Limb (tissue), 2 donors: ENCODE results near the gene DGKB.
A peak's percentile ranks its signal among the peaks of the same experiment; 100 is the strongest.

Experiments used
- DNase-seq, 2 donors: peaks; one replicate each; pipeline ENCODE4 v3.0.0-alpha.2; 2016; ENCODE audit errors: extremely low spot score in 2 of 2

DGKB gene

GRCh38 chr7:14761510-14762296, 140.8 kb downstream of the DGKB start:
- peak; percentile 67 to 85 for DNase-seq

GRCh38 chr7:14760730-14761478, 141.6 kb downstream of the DGKB start:
- no peak for DNase-seq

- DNase-seq = no peak
Measured at GRCh38 chr7:14759785-14760184, 142.8 kb downstream of the DGKB start.

GRCh38 chr7:14754631-14755030, 147.9 kb downstream of the DGKB start:
- no peak for DNase-seq

GRCh38 chr7:14752301-14752700, 150.2 kb downstream of the DGKB start:
- no peak for DNase-seq

GRCh38 chr7:14751461-14751860, 151.1 kb downstream of the DGKB start:
- no peak for DNase-seq

DNA sequence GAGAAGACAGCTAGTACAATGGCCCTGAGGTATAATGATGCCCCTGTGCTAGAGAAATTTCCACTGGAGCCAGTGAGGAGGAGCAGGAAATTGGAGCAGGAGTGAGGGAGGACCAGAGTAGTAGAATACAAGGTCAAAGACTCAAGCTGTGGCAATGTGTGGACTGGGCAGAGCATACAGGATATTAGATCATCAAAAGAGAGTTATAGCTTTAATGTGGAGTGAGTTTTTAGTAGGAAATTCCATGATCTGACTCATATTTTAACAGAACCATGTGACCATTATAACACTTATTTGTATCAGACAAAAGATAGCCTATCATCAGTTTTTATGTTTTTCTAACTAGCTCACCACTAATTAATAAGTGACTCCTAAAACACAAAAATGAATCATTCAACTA, 154.1 kb downstream of the DGKB start:
- DNase-seq = no peak

GRCh38 chr7:14747701-14748100, 154.8 kb downstream of the DGKB start:
- DNase-seq = no peak

DNA sequence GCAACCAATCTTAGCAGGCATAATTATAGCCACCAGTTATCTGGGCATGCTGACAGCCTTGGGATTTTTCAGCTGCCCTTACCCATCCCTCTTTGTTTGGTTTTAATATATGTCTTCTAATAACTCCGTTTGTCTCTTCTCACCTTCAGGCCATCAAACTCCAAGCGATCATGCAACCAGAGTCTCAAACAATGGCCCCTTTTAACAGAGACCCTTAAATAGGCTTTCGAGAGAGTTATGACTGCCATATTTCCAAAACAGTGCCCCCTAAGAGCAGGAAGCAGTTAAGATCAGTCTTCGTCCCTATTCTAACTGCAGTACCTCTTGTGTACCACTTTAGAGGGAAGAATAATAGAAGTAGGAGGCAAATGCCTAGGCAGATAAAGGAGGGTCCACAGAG, 157.5 kb downstream of the DGKB start:
- DNase-seq = no peak

DNA sequence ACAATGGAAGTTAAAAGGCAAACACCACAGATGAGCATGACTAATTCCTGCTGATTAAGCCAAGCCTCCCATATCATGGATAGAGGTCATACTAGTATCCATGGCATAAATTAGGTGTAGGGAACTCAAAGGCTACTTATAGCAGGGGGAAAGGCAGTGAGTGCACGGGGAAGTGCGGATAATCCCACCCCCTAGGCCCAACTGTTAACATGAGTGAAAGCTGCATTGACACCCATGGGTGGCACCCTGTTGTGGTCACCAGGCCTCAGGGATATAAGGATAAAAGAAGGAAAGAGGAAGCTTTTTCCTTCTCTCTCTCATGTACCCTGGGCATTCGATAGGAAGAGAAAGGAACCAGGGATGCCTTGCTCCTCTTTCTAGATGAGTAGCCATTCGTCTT, 161.9 kb downstream of the DGKB start:
- no peak for DNase-seq

- DNase-seq = no peak
Measured at GRCh38 chr7:14739841-14740185, 162.7 kb downstream of the DGKB start.

GRCh38 chr7:14739168-14739840, 163.2 kb downstream of the DGKB start:
- no peak for DNase-seq

GRCh38 chr7:14738086-14738485, 164.5 kb downstream of the DGKB start:
- no peak for DNase-seq

DNA sequence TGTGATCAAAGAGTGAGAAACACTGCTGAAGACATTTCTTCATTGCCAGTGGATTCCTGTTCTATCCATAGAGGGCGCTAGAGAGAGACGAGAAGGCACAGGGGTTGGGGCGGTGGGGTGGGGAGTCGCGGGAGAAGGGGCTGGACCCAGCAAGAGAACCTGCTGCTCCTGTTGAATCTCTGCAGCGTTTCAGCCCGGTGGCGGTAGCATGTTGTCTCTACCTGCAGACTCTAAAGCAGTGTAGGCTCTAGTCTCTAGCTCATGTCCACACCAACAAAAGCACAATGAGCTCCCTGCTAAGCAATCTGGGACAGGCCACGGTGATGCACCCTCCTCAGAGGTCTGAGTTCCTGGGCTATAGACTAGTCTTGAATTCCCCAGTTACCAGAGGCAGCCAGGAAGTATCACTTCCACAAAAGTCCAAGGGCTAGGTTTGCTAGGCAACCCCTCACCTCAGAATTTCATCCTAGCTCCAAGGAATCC, 167.7 kb downstream of the DGKB start:
- DNase-seq = no peak

- no peak for DNase-seq
Measured at GRCh38 chr7:14720785-14721184, 181.8 kb downstream of the DGKB start.

GRCh38 chr7:14717816-14718215, 184.7 kb downstream of the DGKB start:
- peak in 1 of 2 donors; percentile 68 for DNase-seq

DNA sequence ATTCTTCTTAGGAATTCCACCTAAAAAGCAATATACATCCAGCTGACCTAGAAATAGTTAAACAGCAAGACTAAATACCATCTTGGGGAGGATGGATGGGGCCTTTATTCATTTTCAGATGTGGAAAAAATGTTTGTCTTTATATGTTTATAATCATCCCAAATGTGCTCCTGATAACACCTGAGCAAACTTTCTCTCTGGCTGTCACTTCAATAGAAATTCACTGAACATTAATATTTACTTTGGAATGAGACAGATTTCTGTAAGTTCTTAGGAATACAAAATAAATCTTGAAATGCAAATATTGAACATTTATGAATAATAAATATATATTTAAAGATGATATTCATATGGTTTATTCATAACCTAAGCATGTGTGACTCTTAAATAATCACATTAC, 185.4 kb downstream of the DGKB start:
- DNase-seq = no peak

DNA sequence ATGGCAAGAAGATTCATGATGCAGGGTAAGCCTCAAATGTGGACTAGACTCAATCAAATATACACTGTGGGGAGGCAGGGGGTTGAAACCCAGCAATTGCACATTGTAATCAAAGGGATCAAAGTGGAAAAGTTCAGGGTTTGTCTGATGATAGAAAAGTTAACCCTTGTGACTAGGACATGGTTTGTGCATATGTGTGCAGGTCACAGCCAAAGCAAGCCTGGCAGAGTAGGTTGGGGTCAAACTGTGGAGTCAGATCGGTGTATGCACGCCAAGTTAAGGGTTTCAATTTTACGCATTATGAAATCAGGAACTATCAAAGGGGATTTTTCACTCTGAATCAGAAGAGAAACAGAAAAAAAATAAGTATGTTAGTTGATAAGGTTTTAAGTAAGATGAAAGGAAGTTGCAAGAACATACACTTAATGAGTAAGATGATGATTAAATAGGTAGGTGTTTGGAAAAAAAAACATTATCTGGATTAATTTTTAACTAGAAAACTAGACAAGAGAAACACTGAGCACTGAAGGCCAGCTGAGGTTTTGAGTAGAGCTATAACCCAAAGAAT, 188.3 kb downstream of the DGKB start:
- DNase-seq = no peak

DNA sequence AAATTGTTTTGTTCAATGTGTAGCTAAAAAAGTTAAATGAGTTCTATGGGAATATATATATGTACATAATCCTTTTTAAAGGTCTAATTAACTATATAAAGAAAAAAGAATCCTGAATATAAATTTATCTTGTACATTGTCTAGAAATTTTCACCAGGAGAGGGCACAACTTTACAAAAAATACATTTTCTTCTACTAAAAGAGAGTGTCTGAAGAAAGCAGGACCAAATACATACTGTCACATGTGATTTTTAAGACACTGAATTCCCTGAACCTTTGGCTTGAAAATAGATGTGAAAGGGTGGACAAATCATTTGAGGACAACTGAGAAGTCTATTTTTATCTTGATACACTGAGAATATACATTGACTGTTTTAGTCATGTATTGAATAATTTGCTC, 204.3 kb downstream of the DGKB start:
- peak in 1 of 2 donors; percentile 28 for DNase-seq

- no peak for DNase-seq
Measured at GRCh38 chr7:14697684-14698083, 204.9 kb downstream of the DGKB start.

DNA sequence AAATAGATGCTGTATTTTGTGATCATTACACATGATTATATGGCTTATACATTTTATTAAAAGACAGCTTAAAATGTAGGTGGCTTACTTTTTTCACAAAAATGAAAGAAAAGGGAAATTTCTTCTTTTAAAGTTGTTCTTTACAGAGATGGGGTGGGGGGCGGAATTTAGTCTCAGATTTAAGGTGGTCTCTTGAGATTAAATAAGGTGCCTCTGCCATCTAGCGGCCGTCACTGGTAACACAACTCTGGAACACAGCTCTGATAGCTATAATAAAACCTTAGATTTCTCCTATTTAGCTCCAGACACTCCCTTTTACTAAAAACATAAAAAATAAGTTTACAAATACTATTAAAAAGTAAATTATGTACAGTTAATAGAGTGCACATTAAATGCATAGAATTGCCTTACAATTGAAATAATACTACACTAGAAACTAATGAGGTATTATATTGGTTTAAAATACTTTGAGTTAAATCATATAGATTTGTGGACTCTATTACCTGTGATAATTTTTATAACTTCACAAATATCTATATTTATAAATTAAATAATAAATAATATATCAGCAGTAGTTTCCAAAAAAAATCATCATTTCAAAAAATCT, 210.9 kb downstream of the DGKB start:
- peak; percentile 54 to 75 for DNase-seq

- no peak for DNase-seq
Measured at GRCh38 chr7:14691034-14691433, 211.5 kb downstream of the DGKB start.
